Activated CD8-positive, alpha-beta memory T cell treated with anti-CD3 and anti-CD28 coated beads for 48 hours (primary cell): Measurements from ENCODE around the gene PHAF1.
A peak's percentile ranks its signal among the peaks of the same experiment; 100 is the strongest.

Source experiments
- DNase-seq, 3 experiments: peaks; one replicate each; pipeline ENCODE4 v3.0.0-alpha.2; 2020; ENCODE audit warnings: low read depth in 2 of 3, low spot score in 2 of 3

PHAF1 gene

GRCh38 chr16:67191995-67192681 is 82.4 kb downstream of the PHAF1 start, which contains the start of gene E2F4:
TSS of gene E2F4 (plus strand) at chr16:67192155. CDS start at chr16:67192228, 73 bp downstream.
- DNase-seq = peak; percentile 69 to 81 (median 70)

GRCh38 chr16:67192781-67193361 is 83.1 kb downstream of the PHAF1 start:
- DNase-seq = no peak

- DNase-seq = no peak
Observed at GRCh38 chr16:67193536-67193935, 83.8 kb downstream of the PHAF1 start.

GRCh38 chr16:67194260-67194659 is 84.5 kb downstream of the PHAF1 start:
- DNase-seq = no peak

GRCh38 chr16:67195676-67196075 is 85.9 kb downstream of the PHAF1 start:
- no peak for DNase-seq

GRCh38 chr16:67196881-67197280 is 87.1 kb downstream of the PHAF1 start:
- DNase-seq = no peak

- no peak for DNase-seq
Observed at GRCh38 chr16:67197704-67198103, 88.0 kb downstream of the PHAF1 start.
